Measurements from ENCODE around the gene COMMD10. TPM values are rescaled to one million over a fixed set of nuclear protein-coding genes. Genes with fewer than 3 reads are reported as not detected.

COMMD10 gene
- total and polyA plus RNA-seq, 2 donors (not counting 1 experiment from before 2014, with no cell fraction given), result 19.8 to 48.7 TPM

- no peaks in the 10 kb centered on the region for H3K27me3 Mint-ChIP-seq
- peaks cover 4% of the 10 kb centered on the region for H3K4me1 Mint-ChIP-seq
- H3K27ac Mint-ChIP-seq, result no peak overlapping the region
Observed at GRCh38 chr5:116212225-116212624, 127.4 kb downstream of the COMMD10 start.

GRCh38 chr5:116216246-116216645, 131.4 kb downstream of the COMMD10 start:
- H3K4me3 ChIP-seq (ENCODE audit: control extremely low read depth in 1 of 5, extremely low read depth in 1 of 5, insufficient read depth in 1 of 5, low read depth in 2 of 5, low read length in 4 of 5), result no peak overlapping the region
- H3K9me3 ChIP-seq (ENCODE audit: control extremely low read depth in 1 of 3, control insufficient read depth in 2 of 3, insufficient read depth in 1 of 3, low read length in 2 of 3), result no peaks in the 10 kb centered on the region
- no peak overlapping the region for H3K27ac ChIP-seq (ENCODE audit: low read length in 2 of 2)
- H2AFZ ChIP-seq (ENCODE audit: insufficient read depth, low read depth, low read length, poor library complexity, severe bottlenecking), result no peak overlapping the region
- H3K4me1 ChIP-seq (ENCODE audit: control insufficient read depth in 2 of 2, insufficient read depth in 2 of 2, low read length in 2 of 2), result no peaks in the 10 kb centered on the region
- no peaks in the 10 kb centered on the region for H3K27me3 ChIP-seq (replicated peaks in 1 of 4; ENCODE audit: control extremely low read depth in 1 of 4, control insufficient read depth in 3 of 4, insufficient read depth in 4 of 4, low read length in 3 of 4)
- Mint-ChIP-seq H3K4me1 (peaks cover 1% of the 10 kb centered on the region), H3K4me3 (no peak overlapping the region), H3K27me3 (no peaks in the 10 kb centered on the region), H3K9me3 (ENCODE audit: insufficient read depth) (no peaks in the 10 kb centered on the region), H3K27ac (no peak overlapping the region)
- no peaks in the 10 kb centered on the region for H4K20me1 ChIP-seq (ENCODE audit: control insufficient read depth, insufficient read depth, low read length, poor library complexity, severe bottlenecking)
- DNase-seq (no peak), ATAC-seq (ENCODE audit: low read depth) (no peak)
- no peak overlapping the region for H3K9ac ChIP-seq (ENCODE audit: low read length)
- no peaks in the 10 kb centered on the region for H3K79me2 ChIP-seq (ENCODE audit: control insufficient read depth, insufficient read depth, low read length)
- H3K4me2 ChIP-seq (replicated peaks; ENCODE audit: low read depth, low read length, poor library complexity, severe bottlenecking), result no peak overlapping the region
- intact Hi-C loops (cut with micrococcal nuclease), result no loop called here
- TF ChIP-seq CTCF (IDR thresholded peaks at IDR 0.05) (no peak), EZH2 (IDR thresholded peaks at IDR 0.05; ENCODE audit: borderline replicate concordance, insufficient read depth, low read depth, low read length, poor library complexity, severe bottlenecking) (no peak)
- POLR2A ChIA-PET, result no interaction called here
- CTCF ChIA-PET, result no interaction called here
- peaks cover 0 to under 1% of the 10 kb centered on the region in 2 experiments for H3K36me3 ChIP-seq (replicated peaks in 1 of 2; ENCODE audit: control extremely low read depth in 1 of 2, control insufficient read depth in 1 of 2, extremely low read depth in 1 of 2, insufficient read depth in 2 of 2, low read length in 1 of 2)
- 94% methylated on average over 5 of the region's 5 CpGs for WGBS (ENCODE audit: insufficient coverage)

More at GRCh38 chr5:116212225-116212624, 127.4 kb downstream of the COMMD10 start:
- no peaks in the 10 kb centered on the region for H3K27me3 ChIP-seq (replicated peaks in 1 of 4; ENCODE audit: control extremely low read depth in 1 of 4, control insufficient read depth in 3 of 4, insufficient read depth in 4 of 4, low read length in 3 of 4)
- no peak overlapping the region for H3K27ac ChIP-seq (ENCODE audit: low read length in 2 of 2)
- H3K9me3 Mint-ChIP-seq (ENCODE audit: insufficient read depth), result no peaks in the 10 kb centered on the region
- no peak overlapping the region for H3K4me3 ChIP-seq (ENCODE audit: control extremely low read depth in 1 of 5, extremely low read depth in 1 of 5, insufficient read depth in 1 of 5, low read depth in 2 of 5, low read length in 4 of 5)
- no peak overlapping the region for H3K9ac ChIP-seq (ENCODE audit: low read length)
- no peak overlapping the region for H3K4me3 Mint-ChIP-seq
- ChIA-PET POLR2A (no interaction called here), CTCF (no interaction called here)
- H2AFZ ChIP-seq (ENCODE audit: insufficient read depth, low read depth, low read length, poor library complexity, severe bottlenecking), result no peak overlapping the region
- ATAC-seq (ENCODE audit: low read depth) (no peak), DNase-seq (no peak)
- no peaks in the 10 kb centered on the region for H4K20me1 ChIP-seq (ENCODE audit: control insufficient read depth, insufficient read depth, low read length, poor library complexity, severe bottlenecking)
- no peaks in the 10 kb centered on the region for H3K4me1 ChIP-seq (ENCODE audit: control insufficient read depth in 2 of 2, insufficient read depth in 2 of 2, low read length in 2 of 2)
- intact Hi-C loops (cut with micrococcal nuclease), result no loop called here
- TF ChIP-seq CTCF (IDR thresholded peaks at IDR 0.05) (no peak), EZH2 (IDR thresholded peaks at IDR 0.05; ENCODE audit: borderline replicate concordance, insufficient read depth, low read depth, low read length, poor library complexity, severe bottlenecking) (no peak)
- no peaks in the 10 kb centered on the region for H3K79me2 ChIP-seq (ENCODE audit: control insufficient read depth, insufficient read depth, low read length)
- H3K9me3 ChIP-seq (ENCODE audit: control extremely low read depth in 1 of 3, control insufficient read depth in 2 of 3, insufficient read depth in 1 of 3, low read length in 2 of 3), result no peaks in the 10 kb centered on the region
- no peaks in the 10 kb centered on the region for H3K36me3 ChIP-seq (replicated peaks in 1 of 2; ENCODE audit: control extremely low read depth in 1 of 2, control insufficient read depth in 1 of 2, extremely low read depth in 1 of 2, insufficient read depth in 2 of 2, low read length in 1 of 2)
- no peak overlapping the region for H3K4me2 ChIP-seq (replicated peaks; ENCODE audit: low read depth, low read length, poor library complexity, severe bottlenecking)
